H1 (cell line): Measurements from ENCODE around the gene DRAM1. TPM values are rescaled to one million over a fixed set of nuclear protein-coding genes. Genes with fewer than 3 reads are reported as not detected.

Source experiments
- CTCF ChIA-PET: fragments of 300-600 bp; sonication (Branson Sonifier 250); formaldehyde crosslinking; loops from one replicate; lab custom pipeline; 2021; ENCODE audit not compliant: partially characterized antibody; lab: Charles Lee
- POLR2A ChIA-PET: fragments of 300-600 bp; sonication (Branson Sonifier 250); formaldehyde crosslinking; loops from one replicate; lab custom pipeline; 2021; ENCODE audit warnings: inconsistent platforms; ENCODE audit not compliant: partially characterized antibody; lab: Charles Lee
- DNase-seq, 2 experiments: peaks; one replicate each; pipeline versions ENCODE4 v3.0.0 to v3.0.0-alpha.2; 2010 to 2022; ENCODE audit warnings: low spot score in 2 of 2, low read depth in 1 of 2, mixed read lengths in 1 of 2
- FAIRE-seq: peaks from 2 replicates; lab custom pipeline; 2011; peaks lifted over from hg19 to GRCh38; lab: Jason Lieb, UNC
- H2AFZ ChIP-seq: 2 replicates; pipeline ENCODE4 v1.8.1; 2012; ENCODE audit warnings: low read length, inconsistent platforms
- H2AK5ac ChIP-seq: 2 replicates; pipeline ENCODE4 v1.6.1; 2013; ENCODE audit warnings: low read depth, low read length
- H2BK120ac ChIP-seq: replicated peaks from 2 replicates; pipeline ENCODE3; 2013; ENCODE audit warnings: low read depth, low read length, inconsistent platforms
- H2BK12ac ChIP-seq: 2 replicates; pipeline ENCODE4 v1.6.1; 2013; ENCODE audit warnings: low read depth, low read length
- H2BK15ac ChIP-seq: 2 replicates; pipeline ENCODE4 v1.6.1; 2013; ENCODE audit warnings: low read length
- H2BK20ac ChIP-seq: 2 replicates; pipeline ENCODE4 v1.6.1; 2013; ENCODE audit warnings: low read length
- H2BK5ac ChIP-seq: 2 replicates; pipeline ENCODE4 v1.6.1; 2013; ENCODE audit warnings: low read depth, low read length
- H3K14ac ChIP-seq: 2 replicates; pipeline ENCODE4 v1.6.1; 2013; ENCODE audit warnings: inconsistent platforms; ENCODE audit not compliant: insufficient read length
- H3K18ac ChIP-seq: 2 replicates; pipeline ENCODE4 v1.6.1; 2013; ENCODE audit warnings: low read length; ENCODE audit errors: extremely low read depth
- H3K23ac ChIP-seq: 2 replicates; pipeline ENCODE4 v1.6.1; 2013; ENCODE audit warnings: inconsistent platforms; ENCODE audit not compliant: insufficient read length
- H3K23me2 ChIP-seq: 2 replicates; pipeline ENCODE4 v1.6.1; 2013; ENCODE audit warnings: low read depth, low read length
- H3K27ac ChIP-seq: 2 replicates; pipeline ENCODE4 v1.6.1; 2011; ENCODE audit warnings: low read depth, low read length, inconsistent platforms
- H3K27me3 ChIP-seq, 4 experiments: replicated peaks in 1 of 4; 1 replicate in 1 of 4; 2 replicates in 3 of 4; pipeline versions ENCODE4 v1.6.1 to v1.8.1; 2011 to 2013; ENCODE audit warnings: low read length in 3 of 4, mild to moderate bottlenecking in 3 of 4, inconsistent platforms in 2 of 4, mixed read lengths in 2 of 4, moderate library complexity in 1 of 4; ENCODE audit not compliant: control insufficient read depth in 3 of 4, insufficient read depth in 3 of 4; ENCODE audit errors: extremely low read depth in 1 of 4
- H3K36me3 ChIP-seq, 4 experiments: 2 replicates each; pipeline versions ENCODE4 v1.6.1 to v1.8.1; 2011 to 2013; ENCODE audit warnings: mild to moderate bottlenecking in 4 of 4, low read length in 3 of 4, moderate library complexity in 2 of 4, control low read depth in 1 of 4, inconsistent platforms in 1 of 4; ENCODE audit not compliant: insufficient read depth in 4 of 4, control insufficient read depth in 2 of 4
- H3K4ac ChIP-seq: replicated peaks from 2 replicates; pipeline ENCODE3; 2013; ENCODE audit warnings: low read length, low read depth, mixed read lengths, inconsistent platforms; ENCODE audit not compliant: insufficient read length
- H3K4me1 ChIP-seq, 4 experiments: replicated peaks in 1 of 4; 1 replicate in 1 of 4; 2 replicates in 3 of 4; pipeline versions ENCODE4 v1.6.1 to v1.8.1; 2011 to 2013; ENCODE audit warnings: low read length in 3 of 4, inconsistent platforms in 2 of 4, mixed read lengths in 1 of 4; ENCODE audit not compliant: insufficient read depth in 4 of 4, control insufficient read depth in 3 of 4
- H3K4me2 ChIP-seq, 2 experiments: 2 replicates each; pipeline versions ENCODE4 v1.6.1 to v1.8.1; 2011 to 2013; ENCODE audit warnings: low read depth in 2 of 2, low read length in 2 of 2, control low read depth in 1 of 2, inconsistent platforms in 1 of 2, mild to moderate bottlenecking in 1 of 2; ENCODE audit not compliant: insufficient read depth in 1 of 2
- H3K4me3 ChIP-seq, 4 experiments: fragments of 200-600, 300-600 bp in 1 of 4; sonication (generic), shearing (Covaris generic), sonication (Bioruptor Twin) in 1 of 4; 2 replicates each; pipeline versions ENCODE4 v1.5.1 to v1.8.1; 2011 to 2016; ENCODE audit warnings: low read length in 4 of 4, low read depth in 3 of 4, control low read depth in 2 of 4, inconsistent platforms in 2 of 4, mild to moderate bottlenecking in 2 of 4, mixed read lengths in 1 of 4, moderate library complexity in 1 of 4; ENCODE audit not compliant: insufficient read depth in 2 of 4; ENCODE audit errors: extremely low read depth in 1 of 4
- H3K56ac ChIP-seq: replicated peaks from 2 replicates; pipeline ENCODE3; 2013; ENCODE audit warnings: low read depth, mild to moderate bottlenecking, mixed read lengths, low read length, inconsistent platforms; ENCODE audit not compliant: insufficient read length
- H3K79me1 ChIP-seq: 2 replicates; pipeline ENCODE4 v1.6.1; 2013; ENCODE audit warnings: low read depth, low read length, control low read depth
- H3K79me2 ChIP-seq, 2 experiments: 2 replicates each; pipeline versions ENCODE4 v1.6.1 to v1.8.1; 2012 to 2013; ENCODE audit warnings: low read length in 2 of 2, mild to moderate bottlenecking in 2 of 2, inconsistent platforms in 1 of 2; ENCODE audit not compliant: insufficient read depth in 2 of 2, control insufficient read depth in 1 of 2
- H3K9ac ChIP-seq, 4 experiments: replicated peaks in 1 of 4; 1 replicate in 1 of 4; 2 replicates in 3 of 4; pipeline versions ENCODE4 v1.6.1 to v1.8.1; 2011 to 2013; ENCODE audit warnings: low read depth in 3 of 4, low read length in 3 of 4, control low read depth in 2 of 4, mild to moderate bottlenecking in 2 of 4, moderate library complexity in 2 of 4, inconsistent platforms in 1 of 4; ENCODE audit errors: extremely low read depth in 1 of 4
- H3K9me3 ChIP-seq, 2 experiments: 2 replicates each; pipeline versions ENCODE4 v1.6.1 to v1.8.1; 2012 to 2013; ENCODE audit warnings: mild to moderate bottlenecking in 2 of 2, moderate library complexity in 2 of 2, control low read depth in 1 of 2, inconsistent platforms in 1 of 2, low read depth in 1 of 2, low read length in 1 of 2, mixed read lengths in 1 of 2; ENCODE audit not compliant: insufficient read depth in 2 of 2
- H4K20me1 ChIP-seq, 2 experiments: replicated peaks in 1 of 2; 2 replicates each; pipeline versions ENCODE3 to v1.8.1; 2011 to 2013; ENCODE audit warnings: inconsistent platforms in 2 of 2, low read length in 2 of 2, mild to moderate bottlenecking in 1 of 2; ENCODE audit not compliant: insufficient read depth in 2 of 2, control insufficient read depth in 1 of 2
- H4K5ac ChIP-seq: 2 replicates; pipeline ENCODE4 v1.6.1; 2013; ENCODE audit warnings: low read length, low read depth, mixed read lengths, inconsistent platforms; ENCODE audit not compliant: insufficient read length
- H4K8ac ChIP-seq: 2 replicates; pipeline ENCODE4 v1.8.0; 2013; ENCODE audit warnings: mild to moderate bottlenecking, moderate library complexity, low read length, inconsistent platforms; ENCODE audit not compliant: insufficient read depth; ENCODE audit errors: extremely low read depth
- H4K91ac ChIP-seq: replicated peaks from 2 replicates; pipeline ENCODE3; 2013; ENCODE audit warnings: low read length, mixed read lengths, inconsistent platforms; ENCODE audit not compliant: insufficient read length
- BACH1 ChIP-seq: IDR thresholded peaks from 2 replicates; pipeline ENCODE4 v1.6.1; 2012; ENCODE audit warnings: low read length, improper control_type of control experiment
- CBX5 ChIP-seq: fragments of 300-800, 300-1000 bp; sonication (generic); IDR thresholded peaks from 2 replicates; pipeline ENCODE4 v1.7.1; 2016; ENCODE audit warnings: antibody characterized with exemption, low read length, low read depth
- CREB1 ChIP-seq: IDR thresholded peaks from 2 replicates; pipeline ENCODE4 v1.6.1; 2012; ENCODE audit warnings: inconsistent platforms
- GTF2F1 ChIP-seq: IDR thresholded peaks from 2 replicates; pipeline ENCODE4 v1.6.1; 2012; ENCODE audit warnings: low read depth, low read length, improper control_type of control experiment, borderline replicate concordance
- HDAC6 ChIP-seq: IDR thresholded peaks from one replicate; pipeline ENCODE4 v1.7.1; 2012; ENCODE audit warnings: low read depth, mild to moderate bottlenecking, inconsistent platforms, low read length, moderate library complexity
- JUND ChIP-seq: IDR thresholded peaks from 2 replicates; pipeline ENCODE4 v1.6.1; 2011; ENCODE audit warnings: mild to moderate bottlenecking, improper control_type of control experiment, low read length
- POLR2A ChIP-seq, 2 experiments: IDR thresholded peaks; 1 replicate in 1 of 2; 2 replicates in 1 of 2; pipeline ENCODE4 v1.6.1; 2011; ENCODE audit warnings: low read depth in 2 of 2, low read length in 2 of 2, mild to moderate bottlenecking in 2 of 2; ENCODE audit errors: control extremely low read depth in 1 of 2
- POLR2AphosphoS5 ChIP-seq: IDR thresholded peaks from 2 replicates; pipeline ENCODE4 v1.6.1; 2011; ENCODE audit warnings: low read depth, low read length
- RNF2 ChIP-seq: fragments of 200-900, 300-1000 bp; sonication (generic); IDR thresholded peaks from 2 replicates; pipeline ENCODE4 v1.7.1; 2016; ENCODE audit warnings: borderline replicate concordance, low read depth, mild to moderate bottlenecking, antibody characterized with exemption, low read length; ENCODE audit not compliant: poor library complexity, severe bottlenecking; ENCODE audit errors: missing control alignments
- SAP30 ChIP-seq: fragments of 300-600 bp; sonication (generic); IDR thresholded peaks from 2 replicates; pipeline ENCODE4 v1.7.1; 2012; ENCODE audit warnings: low read length, moderate library complexity, mild to moderate bottlenecking, inconsistent platforms; ENCODE audit not compliant: insufficient read depth, insufficient replicate concordance
- SUZ12 ChIP-seq: fragments of 200-600 bp; sonication (generic); IDR thresholded peaks from 2 replicates; pipeline ENCODE4 v1.6.1; 2012; ENCODE audit warnings: mild to moderate bottlenecking, inconsistent platforms, low read length, moderate library complexity, mixed read lengths
- TAF1 ChIP-seq: IDR thresholded peaks from 2 replicates; pipeline ENCODE4 v1.6.1; 2011; ENCODE audit warnings: mild to moderate bottlenecking, low read depth, low read length
- TCF12 ChIP-seq: IDR thresholded peaks from 2 replicates; pipeline ENCODE4 v1.6.1; 2011; ENCODE audit warnings: low read depth, mild to moderate bottlenecking, low read length
- YY1 ChIP-seq: IDR thresholded peaks from 2 replicates; pipeline ENCODE4 v1.6.1; 2011; ENCODE audit warnings: low read depth, mild to moderate bottlenecking, low read length
- WGBS, 2 experiments: shearing (Covaris generic) in 1 of 2; methylation state at CpG; one replicate each; pipeline versions ENCODE4 v1.1.6 to v1.1.7; 2013 to 2015; ENCODE audit warnings: low lambda C conversion rate in 2 of 2, mixed read lengths in 2 of 2, inconsistent platforms in 1 of 2, low coverage in 1 of 2, missing lambda C conversion rate in 1 of 2; ENCODE audit not compliant: insufficient replicate concordance in 2 of 2, insufficient coverage in 1 of 2, insufficient read length in 1 of 2; ENCODE audit errors: extremely low coverage in 1 of 2, missing lambda C conversion rate in 1 of 2; 5-methylcytosine and 5-hydroxymethylcytosine counted together
- polyA plus RNA-seq, 7 experiments: library from polyadenylated mRNA; depleted of rRNA in 3 of 7; stranded (reverse) in 5 of 7; unstranded in 2 of 7; fragments of >200 nt in 5 of 7; fragments of 200-250 nt in 2 of 7; gene quantifications; 1 replicate in 5 of 7; 2 replicates in 1 of 7; 4 replicates in 1 of 7; pipeline versions ENCODE4 v1.2.1 to v1.2.3, GENCODE V29; 2011 to 2013; ENCODE audit warnings: missing spikeins in 2 of 7, mixed read lengths in 2 of 7
- total RNA-seq: library from RNA; stranded (reverse); fragmentation: NEBNext Ultra II Directional; extraction: Animal tissue kit (Norgen Biotek cat#: 25700); gene quantifications from 2 replicates; pipeline ENCODE4 v1.2.1, GENCODE V29; 2021
- TF ChIP-seq, protein P1 (sequence below): IDR thresholded peaks from 2 replicates; pipeline ENCODE4 v1.6.1; 2012; ENCODE audit warnings: inconsistent platforms

DRAM1 gene
- total and polyA plus RNA-seq, 2 of the 8 experiments (the other 6 are each of a cell fraction or from before 2014, with no cell fraction given) = 4.6 to 6.2 TPM

DNA sequence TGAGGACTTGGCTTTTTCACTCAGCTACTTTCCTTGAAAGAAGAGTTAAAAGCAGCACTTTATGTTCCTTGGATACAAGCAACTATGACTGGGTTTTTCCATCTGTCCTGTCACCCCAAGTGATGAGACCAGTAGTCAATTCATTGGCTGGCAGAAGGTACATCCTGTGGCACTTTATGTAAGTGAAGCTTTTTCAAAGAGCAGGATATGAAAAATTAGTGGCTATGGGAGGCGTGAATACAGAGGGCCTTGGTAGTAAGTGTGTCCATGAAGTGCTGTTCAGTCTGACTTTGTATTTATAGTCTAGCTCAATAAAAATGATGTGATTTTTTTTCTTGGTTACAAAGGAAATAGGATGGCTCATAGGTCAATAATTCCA is 68.8 kb downstream of the DRAM1 start:
- Histone ChIP-seq H3K27me3 (no peaks in the 10 kb centered on the region), H3K27ac (no peak overlapping the region), H2BK12ac (no peak overlapping the region), H3K14ac (no peak overlapping the region), H2AK5ac (no peak overlapping the region), H4K20me1 (no peaks in the 10 kb centered on the region), H3K23me2 (no peaks in the 10 kb centered on the region), H3K4me1 (no peaks in the 10 kb centered on the region), H2BK15ac (no peak overlapping the region), H3K4me3 (no peak overlapping the region), H4K91ac (no peak overlapping the region), H2AFZ (no peak overlapping the region), H3K56ac (no peak overlapping the region), H2BK20ac (no peak overlapping the region), H2BK5ac (no peak overlapping the region), H3K9me3 (no peaks in the 10 kb centered on the region), H3K79me1 (no peaks in the 10 kb centered on the region), H3K23ac (no peak overlapping the region), H4K5ac (no peak overlapping the region), H3K9ac (no peak overlapping the region), H2BK120ac (no peak overlapping the region), H3K18ac (no peak overlapping the region), H3K79me2 (no peaks in the 10 kb centered on the region), H3K36me3 (no peaks in the 10 kb centered on the region), H3K4ac (no peak overlapping the region), H4K8ac (no peak overlapping the region), H3K4me2 (no peak overlapping the region)
- POLR2A ChIA-PET = interaction anchor here (0.7 kb wide), 1 partner anchor 250 kb away, joined by 6 read pairs; no protein-coding TSS in a partner anchor
- no peak for DNase-seq
- CTCF ChIA-PET = interaction anchor here (1.0 kb wide), 1 partner anchor 174 kb away, joined by 3 read pairs; no protein-coding TSS in a partner anchor
- WGBS, 2 experiments = 78% methylated on average over 1 of the region's 1 CpG; no CpG with 5 or more reads in 1 of the 2 experiments
- FAIRE-seq = no peak
- TF ChIP-seq GTF2F1 = no peak
- no peak for TF ChIP-seq POLR2A (IDR thresholded peaks at IDR 0.05; ENCODE audit: control extremely low read depth in 1 of 2, low read depth in 2 of 2, low read length in 2 of 2)
- TF ChIP-seq HDAC6 = no peak
- no peak for TF ChIP-seq CREB1
- TF ChIP-seq JUND = no peak
- no peak for TF ChIP-seq SAP30
- TF ChIP-seq CBX5 = no peak
- TF ChIP-seq POLR2AphosphoS5 = no peak
- TF ChIP-seq, protein P1, sequence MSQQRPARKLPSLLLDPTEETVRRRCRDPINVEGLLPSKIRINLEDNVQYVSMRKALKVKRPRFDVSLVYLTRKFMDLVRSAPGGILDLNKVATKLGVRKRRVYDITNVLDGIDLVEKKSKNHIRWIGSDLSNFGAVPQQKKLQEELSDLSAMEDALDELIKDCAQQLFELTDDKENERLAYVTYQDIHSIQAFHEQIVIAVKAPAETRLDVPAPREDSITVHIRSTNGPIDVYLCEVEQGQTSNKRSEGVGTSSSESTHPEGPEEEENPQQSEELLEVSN = no peak
- TF ChIP-seq RNF2 = no peak
- TF ChIP-seq YY1 = no peak
- TF ChIP-seq SUZ12 = no peak
- TF ChIP-seq BACH1 = no peak
- no peak for TF ChIP-seq TCF12
- TF ChIP-seq TAF1 = no peak
